Measurements from ENCODE around the gene EFCAB13. TPM values are rescaled to one million over a fixed set of nuclear protein-coding genes. Genes with fewer than 3 reads are reported as not detected.

EFCAB13 gene
- total RNA-seq, 1 experiment from 2014 or later = not detected

- BruUV-seq (replicated peaks) = no TSS peak
Measured at GRCh38 chr17:47277921-47278320, 45.8 kb upstream of the EFCAB13 start.

DNA sequence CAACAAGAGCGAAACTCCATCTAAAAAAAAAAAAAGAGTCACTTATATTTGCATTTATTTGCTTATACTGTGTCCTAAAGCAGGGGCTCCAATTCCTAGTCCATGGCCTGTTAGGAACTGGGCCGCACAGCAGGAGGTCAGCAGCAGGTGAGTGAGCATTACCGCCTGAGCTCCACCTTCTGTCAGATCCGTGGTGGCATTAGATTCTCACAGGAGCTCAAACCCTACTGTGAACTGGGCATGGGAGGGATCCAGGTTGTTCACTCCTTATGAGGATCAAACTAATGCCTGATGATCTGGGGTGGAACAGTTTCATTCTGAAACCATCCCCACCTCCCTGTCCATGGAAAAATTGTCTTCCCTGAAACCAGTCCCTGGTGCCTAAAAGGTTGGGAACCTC is 45.2 kb upstream of the EFCAB13 start:
- ChIA-PET POLR2A (ENCODE audit: low non-redundant PET) (no interaction called here), CTCF (no interaction called here)
- Histone ChIP-seq H3K27me3 (replicated peaks; ENCODE audit: insufficient read depth, low read depth, low read length, poor library complexity) (no peaks in the 10 kb centered on the region), H3K27ac (ENCODE audit: low read depth, low read length, poor library complexity, severe bottlenecking) (no peak overlapping the region), H3K36me3 (ENCODE audit: insufficient read depth, low read length, poor library complexity, severe bottlenecking) (no peaks in the 10 kb centered on the region), H3K4me1 (ENCODE audit: insufficient read depth, low read length, poor library complexity, severe bottlenecking) (peaks cover 4% of the 10 kb centered on the region), H3K9me3 (ENCODE audit: low read depth, low read length, poor library complexity, severe bottlenecking) (no peaks in the 10 kb centered on the region), H3K4me3 (ENCODE audit: low read depth, low read length, poor library complexity, severe bottlenecking) (no peak overlapping the region)
- no TSS peak for BruUV-seq (replicated peaks)
- TF ChIP-seq, protein P1, sequence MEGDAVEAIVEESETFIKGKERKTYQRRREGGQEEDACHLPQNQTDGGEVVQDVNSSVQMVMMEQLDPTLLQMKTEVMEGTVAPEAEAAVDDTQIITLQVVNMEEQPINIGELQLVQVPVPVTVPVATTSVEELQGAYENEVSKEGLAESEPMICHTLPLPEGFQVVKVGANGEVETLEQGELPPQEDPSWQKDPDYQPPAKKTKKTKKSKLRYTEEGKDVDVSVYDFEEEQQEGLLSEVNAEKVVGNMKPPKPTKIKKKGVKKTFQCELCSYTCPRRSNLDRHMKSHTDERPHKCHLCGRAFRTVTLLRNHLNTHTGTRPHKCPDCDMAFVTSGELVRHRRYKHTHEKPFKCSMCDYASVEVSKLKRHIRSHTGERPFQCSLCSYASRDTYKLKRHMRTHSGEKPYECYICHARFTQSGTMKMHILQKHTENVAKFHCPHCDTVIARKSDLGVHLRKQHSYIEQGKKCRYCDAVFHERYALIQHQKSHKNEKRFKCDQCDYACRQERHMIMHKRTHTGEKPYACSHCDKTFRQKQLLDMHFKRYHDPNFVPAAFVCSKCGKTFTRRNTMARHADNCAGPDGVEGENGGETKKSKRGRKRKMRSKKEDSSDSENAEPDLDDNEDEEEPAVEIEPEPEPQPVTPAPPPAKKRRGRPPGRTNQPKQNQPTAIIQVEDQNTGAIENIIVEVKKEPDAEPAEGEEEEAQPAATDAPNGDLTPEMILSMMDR (conservative IDR thresholded peaks at IDR 0.05; ENCODE audit: low read depth, low read length) = no peak
- no peak for TF ChIP-seq EZH2 (IDR thresholded peaks at IDR 0.05; ENCODE audit: borderline replicate concordance, low read depth, low read length, poor library complexity, severe bottlenecking)
- DNase-seq (ENCODE audit: low spot score) = no peak
- intact Hi-C loops (cut with micrococcal nuclease; ENCODE audit: unreplicated experiment) = no loop called here

More at GRCh38 chr17:47277921-47278320, 45.8 kb upstream of the EFCAB13 start:
- no peaks in the 10 kb centered on the region for H3K36me3 ChIP-seq (ENCODE audit: insufficient read depth, low read length, poor library complexity, severe bottlenecking)
- TF ChIP-seq, protein P1 (conservative IDR thresholded peaks at IDR 0.05; ENCODE audit: low read depth, low read length) = no peak
- TF ChIP-seq EZH2 (IDR thresholded peaks at IDR 0.05; ENCODE audit: borderline replicate concordance, low read depth, low read length, poor library complexity, severe bottlenecking) = no peak
- H3K27me3 ChIP-seq (replicated peaks; ENCODE audit: insufficient read depth, low read depth, low read length, poor library complexity) = no peaks in the 10 kb centered on the region
- no peak overlapping the region for H3K4me3 ChIP-seq (ENCODE audit: low read depth, low read length, poor library complexity, severe bottlenecking)
- H3K27ac ChIP-seq (ENCODE audit: low read depth, low read length, poor library complexity, severe bottlenecking) = no peak overlapping the region
- CTCF ChIA-PET = no interaction called here
- intact Hi-C loops (cut with micrococcal nuclease; ENCODE audit: unreplicated experiment) = no loop called here
- H3K4me1 ChIP-seq (ENCODE audit: insufficient read depth, low read length, poor library complexity, severe bottlenecking) = peaks cover 4% of the 10 kb centered on the region
- no peaks in the 10 kb centered on the region for H3K9me3 ChIP-seq (ENCODE audit: low read depth, low read length, poor library complexity, severe bottlenecking)
- no peak for DNase-seq (ENCODE audit: low spot score)
- POLR2A ChIA-PET (ENCODE audit: low non-redundant PET) = no interaction called here

GRCh38 chr17:47279062-47279801 is 44.5 kb upstream of the EFCAB13 start:
- TF ChIP-seq EZH2 (IDR thresholded peaks at IDR 0.05; ENCODE audit: borderline replicate concordance, low read depth, low read length, poor library complexity, severe bottlenecking) = no peak
- TF ChIP-seq, protein P1 (conservative IDR thresholded peaks at IDR 0.05; ENCODE audit: low read depth, low read length) = no peak
- intact Hi-C loops (cut with micrococcal nuclease; ENCODE audit: unreplicated experiment) = no loop called here
- DNase-seq (ENCODE audit: low spot score) = no peak
- ChIA-PET CTCF (no interaction called here), POLR2A (ENCODE audit: low non-redundant PET) (no interaction called here)
- no peaks in the 10 kb centered on the region for H3K36me3 ChIP-seq (ENCODE audit: insufficient read depth, low read length, poor library complexity, severe bottlenecking)
- peaks cover 4% of the 10 kb centered on the region for H3K4me1 ChIP-seq (ENCODE audit: insufficient read depth, low read length, poor library complexity, severe bottlenecking)
- BruUV-seq (replicated peaks) = no TSS peak
- no peaks in the 10 kb centered on the region for H3K9me3 ChIP-seq (ENCODE audit: low read depth, low read length, poor library complexity, severe bottlenecking)
- no peak overlapping the region for H3K27ac ChIP-seq (ENCODE audit: low read depth, low read length, poor library complexity, severe bottlenecking)
- no peaks in the 10 kb centered on the region for H3K27me3 ChIP-seq (replicated peaks; ENCODE audit: insufficient read depth, low read depth, low read length, poor library complexity)
- no peak overlapping the region for H3K4me3 ChIP-seq (ENCODE audit: low read depth, low read length, poor library complexity, severe bottlenecking)
